BE2C (cell line): ENCODE measurements around the gene ANK3.

Source experiments
- DNase-seq: peaks from one replicate; pipeline ENCODE4 v3.0.0-alpha.2; 2020
- H3K27me3 ChIP-seq: fragments of 250-450 bp; sonication (Bioruptor Pico); 2 replicates; pipeline ENCODE4 v1.5.1; 2020; ENCODE audit warnings: mild to moderate bottlenecking
- H3K36me3 ChIP-seq: fragments of 250-450 bp; sonication (Bioruptor Pico); 2 replicates; pipeline ENCODE4 v1.5.1; 2020; ENCODE audit warnings: mild to moderate bottlenecking
- H3K4me1 ChIP-seq: fragments of 250-450 bp; sonication (Bioruptor Pico); 2 replicates; pipeline ENCODE4 v1.5.1; 2020
- H3K4me3 ChIP-seq: 2 replicates; pipeline ENCODE4 v1.5.1; 2011; ENCODE audit warnings: low read depth, low read length
- H3K9me3 ChIP-seq: fragments of 250-450 bp; sonication (Bioruptor Pico); 2 replicates; pipeline ENCODE4 v1.5.1; 2020
- CTCF ChIP-seq: IDR thresholded peaks from 2 replicates; pipeline ENCODE4 v1.5.1; 2012; ENCODE audit warnings: mild to moderate bottlenecking, low read depth, low read length

The ANK3 gene

GRCh38 chr10:59985639-59986038, 404.0 kb downstream of the ANK3 start:
- Histone ChIP-seq H3K4me3 (no peak overlapping the region), H3K9me3 (no peaks in the 10 kb centered on the region), H3K27me3 (no peaks in the 10 kb centered on the region), H3K36me3 (no peaks in the 10 kb centered on the region), H3K4me1 (no peaks in the 10 kb centered on the region)
- no peak for TF ChIP-seq CTCF
- no peak for DNase-seq

- DNase-seq = no peak
- no peak for TF ChIP-seq CTCF
- no peaks in the 10 kb centered on the region for H3K9me3 ChIP-seq
- H3K4me1 ChIP-seq = no peaks in the 10 kb centered on the region
- no peaks in the 10 kb centered on the region for H3K36me3 ChIP-seq
- no peak overlapping the region for H3K4me3 ChIP-seq
- no peaks in the 10 kb centered on the region for H3K27me3 ChIP-seq
Observed at GRCh38 chr10:59984415-59984814, 405.3 kb downstream of the ANK3 start.

GRCh38 chr10:59980356-59980755, 409.3 kb downstream of the ANK3 start:
- Histone ChIP-seq H3K4me1 (no peaks in the 10 kb centered on the region), H3K36me3 (no peaks in the 10 kb centered on the region), H3K4me3 (no peak overlapping the region), H3K9me3 (no peaks in the 10 kb centered on the region), H3K27me3 (no peaks in the 10 kb centered on the region)
- TF ChIP-seq CTCF = no peak
- no peak for DNase-seq

- no peak for TF ChIP-seq CTCF
- H3K36me3 ChIP-seq = no peaks in the 10 kb centered on the region
- no peak overlapping the region for H3K4me3 ChIP-seq
- DNase-seq = no peak
- no peaks in the 10 kb centered on the region for H3K4me1 ChIP-seq
- H3K9me3 ChIP-seq = no peaks in the 10 kb centered on the region
- H3K27me3 ChIP-seq = no peaks in the 10 kb centered on the region
Observed at GRCh38 chr10:59977486-59977885, 412.2 kb downstream of the ANK3 start.

GRCh38 chr10:59976909-59977308, 412.8 kb downstream of the ANK3 start:
- TF ChIP-seq CTCF = no peak
- H3K9me3 ChIP-seq = no peaks in the 10 kb centered on the region
- DNase-seq = no peak
- no peak overlapping the region for H3K4me3 ChIP-seq
- H3K27me3 ChIP-seq = no peaks in the 10 kb centered on the region
- no peaks in the 10 kb centered on the region for H3K4me1 ChIP-seq
- H3K36me3 ChIP-seq = no peaks in the 10 kb centered on the region
